ENCODE data around the gene PPFIBP1. TPM values are rescaled to one million over a fixed set of nuclear protein-coding genes. Genes with fewer than 3 reads are reported as not detected.
"Not testable (repeated sequence)": the region's sequence is repeated elsewhere in the genome, so short reads cannot be mapped to it uniquely, and the experiment has no call there.

PPFIBP1 gene
- total RNA-seq, 4 donors from 2014 or later: 15.3 to 52.9 (median 39.8) TPM

- in situ Hi-C loops (cut with MboI; ENCODE audit: low pct_ligation_motif_present in 1 of 4, low pct_unique_long_range_greater_than_20kb in 1 of 4, low sequenced_read_pairs in 3 of 4): no loop called here
- Histone ChIP-seq H3K27ac (peak overlapping the region; percentile 13 to 25 (median 16)), H3K4me1 (peaks cover 7 to 41% (median 17%) of the 10 kb centered on the region in 4 donors), H3K36me3 (no peaks in the 10 kb centered on the region), H3K4me3 (no peak overlapping the region), H3K27me3 (no peaks in the 10 kb centered on the region), H3K9me3 (no peaks in the 10 kb centered on the region)
- no peak for TF ChIP-seq CTCF (IDR thresholded peaks at IDR 0.05)
- no peak for TF ChIP-seq EP300 (IDR thresholded peaks at IDR 0.05; ENCODE audit: low read depth)
- no peak for TF ChIP-seq POLR2A (IDR thresholded peaks at IDR 0.05)
- no peak for TF ChIP-seq POLR2AphosphoS5 (IDR thresholded peaks at IDR 0.05)
- 32 to 50% methylated on average over 3 to 4 of the region's 4 CpGs for whole genome bisulfite sequencing, 2 donors (ENCODE audit: low coverage in 1 of 2)
- intact Hi-C loops (cut with DNase I; ENCODE audit: low total_unique reads): no loop called here
- DNase-seq: no peak
Observed at GRCh38 chr12:27539191-27539631, 15.2 kb downstream of the PPFIBP1 start.

GRCh38 chr12:27541031-27541719, 17.2 kb downstream of the PPFIBP1 start:
- Histone ChIP-seq H3K4me1 (peaks cover 7 to 37% (median 17%) of the 10 kb centered on the region in 4 donors), H3K27me3 (no peaks in the 10 kb centered on the region), H3K9me3 (no peaks in the 10 kb centered on the region), H3K36me3 (no peaks in the 10 kb centered on the region), H3K27ac (no peak overlapping the region), H3K4me3 (no peak overlapping the region)
- 77 to 88% methylated on average over 4 to 8 of the region's 8 CpGs for WGBS, 2 donors (ENCODE audit: low coverage in 1 of 2)
- intact Hi-C loops (cut with DNase I; ENCODE audit: low total_unique reads) (no loop called here), in situ Hi-C loops (cut with MboI; ENCODE audit: low pct_ligation_motif_present in 1 of 4, low pct_unique_long_range_greater_than_20kb in 1 of 4, low sequenced_read_pairs in 3 of 4) (no loop called here)
- no peak for TF ChIP-seq EP300 (IDR thresholded peaks at IDR 0.05; ENCODE audit: low read depth)
- TF ChIP-seq POLR2AphosphoS5 (IDR thresholded peaks at IDR 0.05): no peak
- no peak for TF ChIP-seq CTCF (IDR thresholded peaks at IDR 0.05)
- no peak for TF ChIP-seq POLR2A (IDR thresholded peaks at IDR 0.05)
- DNase-seq: no peak

GRCh38 chr12:27542628-27543027, 18.6 kb downstream of the PPFIBP1 start:
- Histone ChIP-seq H3K4me1 (peaks cover 7 to 37% (median 13%) of the 10 kb centered on the region in 4 donors), H3K27me3 (no peaks in the 10 kb centered on the region), H3K9me3 (no peaks in the 10 kb centered on the region), H3K4me3 (no peak overlapping the region), H3K36me3 (no peaks in the 10 kb centered on the region), H3K27ac (peak overlapping the region; percentile 22 to 36 (median 33))
- in situ Hi-C loops (cut with MboI; ENCODE audit: low pct_ligation_motif_present in 1 of 4, low pct_unique_long_range_greater_than_20kb in 1 of 4, low sequenced_read_pairs in 3 of 4): no loop called here
- WGBS, 2 donors (ENCODE audit: low coverage in 1 of 2): 51 to 72% methylated on average over 5 of the region's 5 CpGs
- DNase-seq: no peak
- intact Hi-C loops (cut with DNase I; ENCODE audit: low total_unique reads): no loop called here
- no peak for TF ChIP-seq POLR2AphosphoS5 (IDR thresholded peaks at IDR 0.05)

GRCh38 chr12:27544858-27545257, 20.9 kb downstream of the PPFIBP1 start:
- DNase-seq; H3K27me3 ChIP-seq; in situ Hi-C loops (cut with MboI; ENCODE audit: low pct_ligation_motif_present in 1 of 4, low pct_unique_long_range_greater_than_20kb in 1 of 4, low sequenced_read_pairs in 3 of 4); H3K36me3 ChIP-seq; H3K27ac ChIP-seq; H3K4me3 ChIP-seq; H3K9me3 ChIP-seq; intact Hi-C loops (cut with DNase I; ENCODE audit: low total_unique reads): not testable (repeated sequence)
- 78 to 94% methylated on average over 1 of the region's 1 CpG for WGBS, 2 donors (ENCODE audit: low coverage in 1 of 2)
- peaks cover 4 to 30% (median 11%) of the 10 kb centered on the region in 4 donors for H3K4me1 ChIP-seq

- peaks cover 8 to 31% (median 17%) of the 10 kb centered on the region in 4 donors for H3K4me1 ChIP-seq
- intact Hi-C loops (cut with DNase I; ENCODE audit: low total_unique reads): no loop called here
- in situ Hi-C loops (cut with MboI; ENCODE audit: low pct_ligation_motif_present in 1 of 4, low pct_unique_long_range_greater_than_20kb in 1 of 4, low sequenced_read_pairs in 3 of 4): no loop called here
- H3K4me3 ChIP-seq: no peak overlapping the region
- no peak for TF ChIP-seq EP300 (IDR thresholded peaks at IDR 0.05; ENCODE audit: low read depth)
- no peak for TF ChIP-seq POLR2A (IDR thresholded peaks at IDR 0.05)
- no peak for TF ChIP-seq POLR2AphosphoS5 (IDR thresholded peaks at IDR 0.05)
- no peak for TF ChIP-seq CTCF (IDR thresholded peaks at IDR 0.05)
- H3K27ac ChIP-seq: no peak overlapping the region
- DNase-seq: no peak
- H3K27me3 ChIP-seq: no peaks in the 10 kb centered on the region
- 84 to 88% methylated on average over 6 to 9 of the region's 9 CpGs for WGBS, 2 donors (ENCODE audit: low coverage in 1 of 2)
- H3K36me3 ChIP-seq: no peaks in the 10 kb centered on the region
- H3K9me3 ChIP-seq: no peaks in the 10 kb centered on the region
Observed at GRCh38 chr12:27545665-27546064, 21.7 kb downstream of the PPFIBP1 start.
